Measurements from ENCODE around the gene BRIP1. TPM values are rescaled to one million over a fixed set of nuclear protein-coding genes. Genes with fewer than 3 reads are reported as not detected.

Gene BRIP1
- total RNA-seq, 1 donor: 22.9 TPM

DNA sequence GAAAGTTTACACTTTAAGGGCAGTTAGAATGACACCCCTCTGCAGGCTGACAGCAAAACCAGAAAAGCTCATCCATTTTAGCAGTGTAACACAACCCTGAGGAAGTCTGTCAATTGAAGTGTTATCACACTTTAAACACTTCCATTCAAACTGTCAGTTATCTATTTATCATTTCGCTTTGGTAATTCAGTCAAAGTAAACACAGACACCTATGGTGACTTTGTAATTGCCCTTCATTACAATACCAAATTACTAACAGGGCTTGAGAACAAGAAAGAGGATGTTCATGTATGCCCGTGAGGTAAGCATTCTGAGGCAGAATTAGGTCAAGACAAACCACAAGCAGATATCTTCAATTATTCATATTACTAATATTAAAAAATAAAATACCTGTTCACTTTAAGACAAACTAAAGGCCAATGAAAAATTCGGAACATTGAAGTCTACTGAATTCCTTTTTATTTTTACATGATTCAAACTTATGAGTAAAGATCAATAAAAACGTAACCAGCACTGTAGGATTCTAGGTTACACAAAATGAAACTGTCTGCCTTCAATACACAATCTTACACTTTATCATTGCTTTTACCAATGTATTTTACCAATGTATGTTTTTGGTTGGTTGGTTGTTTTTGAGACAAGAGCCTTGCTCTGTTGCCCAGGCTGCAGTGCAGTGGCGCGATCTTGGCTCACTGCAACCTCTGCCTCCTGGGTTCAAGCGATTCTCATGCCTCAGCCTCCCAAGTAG, 57.1 kb downstream of the BRIP1 start:
- no peak for DNase-seq (ENCODE audit: low read depth)
- TF ChIP-seq, protein P1, sequence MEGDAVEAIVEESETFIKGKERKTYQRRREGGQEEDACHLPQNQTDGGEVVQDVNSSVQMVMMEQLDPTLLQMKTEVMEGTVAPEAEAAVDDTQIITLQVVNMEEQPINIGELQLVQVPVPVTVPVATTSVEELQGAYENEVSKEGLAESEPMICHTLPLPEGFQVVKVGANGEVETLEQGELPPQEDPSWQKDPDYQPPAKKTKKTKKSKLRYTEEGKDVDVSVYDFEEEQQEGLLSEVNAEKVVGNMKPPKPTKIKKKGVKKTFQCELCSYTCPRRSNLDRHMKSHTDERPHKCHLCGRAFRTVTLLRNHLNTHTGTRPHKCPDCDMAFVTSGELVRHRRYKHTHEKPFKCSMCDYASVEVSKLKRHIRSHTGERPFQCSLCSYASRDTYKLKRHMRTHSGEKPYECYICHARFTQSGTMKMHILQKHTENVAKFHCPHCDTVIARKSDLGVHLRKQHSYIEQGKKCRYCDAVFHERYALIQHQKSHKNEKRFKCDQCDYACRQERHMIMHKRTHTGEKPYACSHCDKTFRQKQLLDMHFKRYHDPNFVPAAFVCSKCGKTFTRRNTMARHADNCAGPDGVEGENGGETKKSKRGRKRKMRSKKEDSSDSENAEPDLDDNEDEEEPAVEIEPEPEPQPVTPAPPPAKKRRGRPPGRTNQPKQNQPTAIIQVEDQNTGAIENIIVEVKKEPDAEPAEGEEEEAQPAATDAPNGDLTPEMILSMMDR (IDR thresholded peaks at IDR 0.05; ENCODE audit: insufficient read depth, low read depth, low read length): no peak
- H3K4me3 ChIP-seq (ENCODE audit: low read depth, low read length): no peak overlapping the region

DNA sequence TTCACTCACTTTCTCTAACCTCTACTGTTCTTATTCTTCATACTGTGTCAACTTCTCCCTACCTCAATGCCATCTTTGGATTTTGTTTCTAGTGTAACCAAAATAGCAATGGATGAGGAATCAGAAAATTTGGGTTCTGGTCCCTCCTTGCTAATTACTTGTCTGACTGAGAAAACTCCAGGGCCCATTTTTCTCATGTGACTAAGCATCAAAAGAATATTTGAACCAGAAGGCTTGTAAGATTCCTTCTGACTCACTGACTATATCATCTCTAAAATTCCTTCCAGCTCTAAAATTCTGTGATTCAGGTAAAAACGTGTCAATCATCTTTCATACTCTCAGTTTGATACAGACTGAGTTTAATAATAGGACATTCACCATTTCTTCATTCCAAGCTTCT, 57.9 kb downstream of the BRIP1 start:
- TF ChIP-seq, protein P1 (IDR thresholded peaks at IDR 0.05; ENCODE audit: insufficient read depth, low read depth, low read length): no peak
- peak; percentile 34 for DNase-seq (ENCODE audit: low read depth)

DNA sequence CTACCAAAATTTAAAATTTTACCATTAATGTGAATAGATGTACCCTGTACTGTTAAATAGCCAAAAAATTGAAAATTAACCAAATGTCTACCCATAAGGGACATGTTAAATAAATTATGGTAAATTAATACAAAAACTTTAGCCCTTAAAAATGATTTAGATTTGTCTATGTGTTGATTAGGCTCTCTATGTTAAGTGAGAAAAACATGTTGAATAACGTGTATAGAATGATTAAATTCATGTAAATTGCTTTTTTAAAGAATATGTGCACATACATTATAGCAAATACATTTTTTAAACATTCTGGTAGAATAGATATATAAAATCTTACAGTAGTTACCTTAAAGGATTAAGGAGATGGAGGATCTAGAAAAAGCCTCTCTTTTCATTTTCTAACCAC, 59.5 kb downstream of the BRIP1 start:
- H3K4me3 ChIP-seq (ENCODE audit: low read depth, low read length): no peak overlapping the region
- no peak for DNase-seq (ENCODE audit: low read depth)
- TF ChIP-seq, protein P1 (IDR thresholded peaks at IDR 0.05; ENCODE audit: insufficient read depth, low read depth, low read length): no peak

More for the DNA sequence above, 57.9 kb downstream of the BRIP1 start:
- H3K4me3 ChIP-seq (ENCODE audit: low read depth, low read length): no peak overlapping the region

DNA sequence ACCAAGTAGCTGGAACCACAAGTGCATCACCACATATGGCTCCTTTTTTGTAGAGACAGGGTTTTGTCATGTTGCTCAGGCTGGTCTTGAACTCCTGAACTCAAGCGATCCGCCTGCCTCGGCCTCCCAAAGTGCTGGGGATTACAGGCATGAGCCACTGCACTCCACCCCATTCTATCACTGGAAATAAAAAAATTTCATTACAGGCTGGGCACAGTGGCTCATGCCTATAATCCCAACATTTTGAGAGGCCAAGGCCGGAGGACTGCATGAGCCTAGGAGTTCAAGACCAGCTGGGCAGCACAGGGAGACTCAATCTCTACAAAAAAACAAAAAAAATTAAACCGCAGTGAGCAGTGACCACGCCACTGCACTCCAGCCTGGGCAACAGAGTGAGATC, 60.1 kb downstream of the BRIP1 start:
- TF ChIP-seq, protein P1 (IDR thresholded peaks at IDR 0.05; ENCODE audit: insufficient read depth, low read depth, low read length): no peak
- DNase-seq (ENCODE audit: low read depth): no peak
- H3K4me3 ChIP-seq (ENCODE audit: low read depth, low read length): no peak overlapping the region

DNA sequence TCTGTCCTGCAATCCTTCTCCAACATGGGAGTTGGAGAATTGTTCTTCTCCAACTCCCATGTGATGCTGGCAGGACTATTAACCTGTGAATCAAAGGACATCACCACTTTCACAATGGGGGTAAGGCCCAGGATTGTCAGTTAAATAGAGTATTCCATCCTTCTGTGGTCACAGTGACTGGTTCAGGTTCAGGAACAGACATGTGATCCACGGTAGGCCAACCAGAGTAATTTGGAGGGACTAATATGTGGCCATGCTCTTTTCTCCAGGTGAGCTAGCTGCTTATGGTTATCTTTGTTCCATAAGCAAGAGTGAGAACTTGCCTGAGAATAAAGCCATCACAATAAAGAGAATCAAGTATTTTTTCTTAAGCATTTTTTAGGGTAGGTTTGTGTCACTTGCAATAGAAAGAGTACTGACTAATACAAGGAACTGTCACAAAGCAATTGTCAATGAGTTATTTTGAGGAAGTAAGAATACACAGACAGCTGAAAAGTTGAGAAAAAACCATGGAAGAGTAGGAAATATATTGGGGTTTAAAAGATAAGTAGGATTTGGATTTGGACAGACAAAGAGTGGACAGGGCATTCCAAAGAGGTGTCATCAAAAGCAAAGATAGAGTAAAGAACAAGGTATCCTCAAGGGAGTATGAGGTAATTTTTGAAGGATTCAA, 63.4 kb downstream of the BRIP1 start:
- DNase-seq (ENCODE audit: low read depth): no peak
- TF ChIP-seq, protein P1 (IDR thresholded peaks at IDR 0.05; ENCODE audit: insufficient read depth, low read depth, low read length): no peak
- no peak overlapping the region for H3K4me3 ChIP-seq (ENCODE audit: low read depth, low read length)

DNA sequence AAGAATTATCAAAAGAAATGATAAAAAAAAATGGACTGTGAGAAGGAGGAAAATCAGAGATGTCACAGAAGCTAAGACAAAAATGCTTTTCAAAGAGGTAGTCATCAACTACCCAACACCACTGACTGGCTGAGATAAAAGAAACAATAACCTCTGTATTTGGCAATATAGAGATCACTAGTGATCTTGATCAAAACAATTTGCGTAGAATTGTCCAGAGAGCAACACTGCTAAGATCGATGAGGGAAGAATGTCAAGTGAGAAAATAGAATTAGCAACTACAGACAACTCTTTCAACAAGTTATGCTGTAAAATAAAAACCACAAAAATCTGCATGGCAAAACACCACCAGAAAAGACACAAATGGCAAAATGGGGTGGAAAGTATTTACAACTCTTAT, 66.0 kb downstream of the BRIP1 start:
- no peak overlapping the region for H3K4me3 ChIP-seq (ENCODE audit: low read depth, low read length)
- TF ChIP-seq, protein P1 (IDR thresholded peaks at IDR 0.05; ENCODE audit: insufficient read depth, low read depth, low read length): no peak
- DNase-seq (ENCODE audit: low read depth): no peak

All from fibroblast of villous mesenchyme (primary cell).